HT-29 (cell line): ENCODE data around the gene SYT1. TPM values are rescaled to one million over a fixed set of nuclear protein-coding genes. Genes with fewer than 3 reads are reported as not detected.
"Not testable (repeated sequence)": the region's sequence is repeated elsewhere in the genome, so short reads cannot be mapped to it uniquely, and the experiment has no call there.

Experiments used
- DNase-seq: peaks from one replicate; pipeline ENCODE4 v3.0.0-alpha.2; 2015; ENCODE audit warnings: low spot score
- total RNA-seq: library from RNA; depleted of rRNA; stranded (reverse); fragments of >200 nt; shearing (Covaris generic); gene quantifications from 2 replicates; pipeline ENCODE4 v1.2.3, GENCODE V29; 2014

The SYT1 gene
- total RNA-seq, 1 experiment from 2014 or later = not detected

DNA sequence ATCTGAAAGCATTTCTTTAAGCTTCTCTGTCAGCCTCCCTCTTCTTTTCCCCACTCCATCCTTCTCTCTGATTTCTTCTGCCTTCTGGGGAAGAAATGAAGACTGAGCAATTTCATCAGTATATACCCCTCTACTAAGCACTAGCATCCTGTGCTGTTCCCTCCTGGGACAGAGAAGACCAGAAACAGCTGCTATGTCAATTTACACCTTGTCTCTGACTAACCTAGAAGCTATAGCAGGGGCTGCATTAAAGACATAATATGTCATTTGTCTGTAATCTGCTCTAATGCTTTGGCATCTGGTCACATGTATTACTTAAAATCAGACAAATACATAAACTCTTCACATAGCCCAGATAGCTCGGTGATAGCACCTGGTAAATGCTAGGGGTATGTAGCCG lies 529.3 kb downstream of the SYT1 start:
- no peak for DNase-seq

DNA sequence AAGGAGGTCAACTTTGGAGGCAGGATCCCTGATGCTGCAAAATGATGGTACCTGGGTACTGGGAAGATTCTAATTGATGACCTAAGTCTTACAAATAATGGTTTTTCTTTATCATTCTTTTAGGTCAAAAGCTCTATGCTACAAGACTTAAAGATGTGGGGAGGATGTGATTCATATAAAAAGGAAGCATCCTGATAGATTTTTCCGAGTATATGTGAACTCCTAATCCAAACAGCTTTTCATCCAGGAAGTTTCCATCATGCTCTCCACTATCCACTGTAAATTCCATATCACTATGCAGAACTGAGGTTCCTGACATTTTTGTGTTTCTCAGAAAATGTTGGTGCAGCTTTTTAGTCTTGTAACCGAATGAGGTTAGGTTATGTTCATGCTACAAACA lies 533.0 kb downstream of the SYT1 start:
- no peak for DNase-seq

DNA sequence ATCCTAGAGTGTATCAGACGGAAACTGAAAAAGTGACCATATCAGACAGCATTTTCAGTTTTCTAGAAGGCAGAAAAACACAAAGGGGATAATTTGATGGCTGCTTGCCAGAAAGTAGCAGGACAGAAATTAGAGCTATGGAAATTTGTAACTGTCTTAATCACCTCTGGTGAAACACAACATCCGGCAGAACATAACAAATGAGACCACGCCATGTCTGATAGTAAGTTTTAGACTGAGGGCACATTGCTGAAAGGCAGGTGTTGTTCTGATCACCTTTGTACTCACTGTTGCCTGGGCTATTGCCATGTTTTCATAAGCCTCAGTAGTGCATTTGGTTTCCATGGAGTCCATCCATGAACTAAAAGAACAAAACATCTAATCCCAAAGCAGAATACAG lies 535.9 kb downstream of the SYT1 start:
- DNase-seq = no peak

DNA sequence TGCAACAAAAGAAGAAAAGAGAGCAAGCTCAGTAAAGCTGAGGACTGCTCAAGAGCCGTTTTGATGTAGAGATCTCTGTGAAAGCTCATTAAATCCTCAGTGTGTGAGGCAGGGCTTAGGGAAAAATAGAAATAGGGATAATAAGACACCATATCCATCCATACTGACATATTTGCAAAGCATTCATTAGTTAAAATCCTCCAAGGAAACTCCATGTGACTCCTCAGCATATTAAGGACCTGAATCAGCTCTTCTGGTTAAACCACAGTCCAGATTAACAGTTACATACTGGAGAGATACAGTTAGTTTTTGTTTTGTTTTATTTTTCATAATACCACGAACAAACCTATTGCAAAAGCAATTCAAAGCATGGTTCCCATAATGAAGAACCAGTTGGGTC lies 538.0 kb downstream of the SYT1 start:
- DNase-seq = no peak

DNA sequence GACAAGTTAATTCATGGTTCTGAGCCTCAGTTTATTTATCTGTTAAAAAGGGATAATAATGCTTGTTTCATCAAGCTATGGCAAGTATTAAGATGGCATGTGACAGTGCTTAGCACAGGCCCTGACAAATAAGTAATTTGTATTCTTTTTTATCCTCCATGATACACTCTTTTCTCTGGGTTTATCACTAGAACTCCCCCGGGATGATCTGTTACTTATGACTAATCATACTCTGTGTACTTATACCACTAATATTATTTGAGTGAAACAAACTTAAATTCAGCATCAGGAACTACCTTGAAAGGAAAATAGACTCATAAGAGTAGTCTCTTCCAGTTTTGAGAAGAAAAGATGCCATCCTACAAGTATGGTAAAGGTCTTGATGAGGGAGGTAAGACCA lies 542.4 kb downstream of the SYT1 start:
- DNase-seq = no peak

DNA sequence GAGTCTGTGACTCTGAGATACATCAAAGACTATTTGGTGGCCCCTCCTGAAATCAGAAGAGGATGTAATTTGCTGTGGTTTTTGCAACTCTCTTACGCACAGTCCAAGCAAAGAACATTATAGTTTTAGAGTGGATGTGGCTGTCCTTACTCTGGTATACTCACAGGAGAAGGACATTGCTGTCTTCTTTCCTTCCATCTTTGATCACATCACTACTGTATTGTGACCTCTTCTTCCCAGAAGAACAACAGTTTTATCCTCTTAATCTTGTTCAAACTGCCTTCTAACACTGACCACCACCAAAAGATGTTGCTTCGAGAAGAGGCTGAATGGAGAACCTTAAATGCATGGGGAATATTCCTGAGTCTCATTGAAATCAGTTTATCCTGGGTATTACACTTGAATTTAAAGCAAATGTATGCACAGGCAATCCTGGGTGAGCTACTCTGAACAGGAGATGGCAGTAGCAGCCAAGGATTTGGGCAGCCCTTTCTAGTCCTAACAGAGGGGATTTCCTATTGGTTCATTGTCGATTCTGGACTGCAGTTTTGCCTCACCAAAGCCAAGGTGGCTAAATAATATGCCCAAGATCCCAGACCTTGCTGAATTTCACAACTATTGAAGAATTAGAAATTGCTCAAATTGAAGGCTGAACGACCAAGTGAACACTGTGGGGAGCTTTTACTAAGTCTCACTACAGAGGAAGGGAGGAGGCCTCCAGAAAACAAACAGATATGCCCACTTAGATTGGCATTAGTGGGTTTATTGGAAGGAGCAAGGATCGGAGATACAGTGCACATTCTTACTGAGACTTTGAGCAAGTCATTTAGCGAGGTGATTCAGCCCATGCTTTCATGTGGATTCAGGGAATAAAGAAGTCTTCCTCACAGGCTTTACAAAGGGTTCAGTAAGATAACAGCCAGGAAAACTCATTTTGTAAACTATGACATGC lies 543.4 kb downstream of the SYT1 start:
- peak; percentile 92 for DNase-seq

DNA sequence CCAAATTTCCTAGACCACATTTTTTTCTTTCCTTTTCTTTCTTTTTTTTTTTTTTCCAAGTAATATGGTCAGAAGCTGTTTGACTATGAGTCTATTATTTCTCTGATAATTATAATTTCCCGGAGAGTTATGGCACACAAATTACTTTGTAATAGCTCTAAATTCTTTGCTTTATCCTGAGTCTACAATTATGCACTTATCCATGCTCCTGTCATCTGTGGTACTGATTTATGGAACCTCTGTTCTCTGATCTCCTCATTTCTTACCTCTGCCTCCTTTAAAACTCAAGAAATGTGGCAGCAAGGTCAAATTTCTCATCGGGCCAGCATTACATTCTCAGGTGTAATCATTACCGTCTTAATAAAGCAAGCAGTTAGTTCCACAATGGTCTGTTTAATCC lies 544.1 kb downstream of the SYT1 start:
- DNase-seq = no peak

DNA sequence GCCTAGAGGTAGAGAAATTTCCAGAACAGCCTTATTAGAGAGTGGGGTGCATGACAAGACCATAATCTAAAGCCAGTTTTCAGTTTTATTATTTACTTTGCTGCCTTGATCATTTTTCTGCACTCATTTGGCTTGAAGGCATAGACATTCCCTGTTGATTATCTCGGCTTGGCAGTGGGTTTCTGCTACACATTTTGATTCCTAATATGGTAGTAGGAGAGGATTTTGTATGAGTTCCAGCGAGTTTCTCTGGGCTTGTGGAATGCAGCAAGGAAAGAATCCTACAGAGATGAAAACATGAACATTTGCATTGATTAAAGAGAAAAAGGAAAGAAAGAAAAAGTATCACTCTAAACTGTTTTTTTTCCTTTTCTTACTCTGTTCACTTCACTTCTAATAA lies 545.0 kb downstream of the SYT1 start:
- no peak for DNase-seq

DNA sequence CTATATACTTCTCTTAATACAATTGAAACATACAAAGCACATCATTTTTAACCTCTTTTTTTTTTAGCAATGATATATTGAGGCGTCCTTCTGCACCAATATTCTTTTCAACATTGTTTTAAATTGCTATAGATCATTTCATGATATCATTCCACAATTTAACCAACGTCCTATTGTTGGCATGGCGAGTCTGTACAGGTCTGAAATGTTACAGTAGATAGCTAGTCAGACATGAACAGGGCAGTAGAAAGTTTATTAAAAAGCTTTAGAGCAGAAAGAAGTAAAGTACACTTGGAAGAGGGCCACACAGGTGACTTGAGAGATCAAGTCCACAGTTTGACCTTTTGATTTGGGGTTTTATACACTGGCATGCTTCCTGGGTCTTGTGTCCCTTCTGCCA lies 547.2 kb downstream of the SYT1 start:
- no peak for DNase-seq

DNA sequence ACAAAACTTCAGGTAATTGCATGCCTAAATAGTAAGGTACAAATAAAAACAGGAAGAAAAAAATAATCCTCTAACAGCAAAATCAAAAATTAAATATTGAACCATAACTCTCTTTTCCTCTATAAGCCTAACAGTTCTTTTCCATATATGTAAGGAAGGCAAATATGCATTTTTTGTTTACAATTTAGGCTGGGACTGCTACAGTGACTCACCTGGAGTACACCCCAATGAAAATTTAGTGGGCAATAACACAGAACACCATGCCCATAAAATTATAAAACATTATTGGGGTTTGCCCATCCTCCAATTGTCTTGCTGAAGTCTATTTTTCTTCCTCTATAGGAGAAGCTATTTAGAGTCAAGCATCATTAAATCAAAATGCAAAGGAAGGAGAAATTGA lies 549.2 kb downstream of the SYT1 start:
- DNase-seq = no peak

DNA sequence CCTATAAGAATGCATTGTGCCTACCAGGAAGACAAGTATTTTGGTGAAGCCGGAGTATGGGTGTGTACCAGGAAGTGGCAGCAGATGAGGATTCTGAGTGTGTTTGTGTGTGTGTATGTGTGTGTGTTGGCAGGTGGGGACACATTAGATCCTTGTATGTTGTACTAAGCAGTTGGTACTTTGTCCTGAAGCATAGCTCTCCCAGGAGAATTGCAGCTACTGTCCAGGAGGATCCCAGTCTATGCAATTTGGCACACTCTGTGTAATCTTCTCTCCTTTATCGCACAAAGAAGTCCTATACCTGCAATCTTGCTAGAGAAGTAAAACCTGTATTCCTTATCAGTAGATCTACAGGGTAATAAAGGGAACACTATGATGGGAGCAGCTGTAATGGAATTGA lies 549.7 kb downstream of the SYT1 start:
- peak; percentile 71 for DNase-seq

DNA sequence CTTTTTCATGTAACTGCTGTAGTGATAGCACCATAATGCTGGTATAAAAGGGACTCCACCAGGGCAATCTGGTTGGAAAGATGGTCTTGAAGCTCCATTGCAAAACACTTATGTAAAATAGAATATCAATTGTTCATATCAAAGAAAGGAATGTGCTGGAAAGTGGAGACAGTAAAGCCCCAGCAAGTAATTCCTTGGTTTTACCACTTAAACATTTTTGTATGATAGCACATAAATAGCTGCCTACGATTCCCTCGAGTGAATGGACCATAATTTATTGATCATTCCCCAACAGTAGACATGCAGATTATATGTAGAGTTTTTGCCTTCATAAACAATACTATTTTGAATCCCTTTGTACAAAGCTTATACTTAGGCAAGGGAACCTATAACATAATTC lies 550.7 kb downstream of the SYT1 start:
- DNase-seq = no peak

DNA sequence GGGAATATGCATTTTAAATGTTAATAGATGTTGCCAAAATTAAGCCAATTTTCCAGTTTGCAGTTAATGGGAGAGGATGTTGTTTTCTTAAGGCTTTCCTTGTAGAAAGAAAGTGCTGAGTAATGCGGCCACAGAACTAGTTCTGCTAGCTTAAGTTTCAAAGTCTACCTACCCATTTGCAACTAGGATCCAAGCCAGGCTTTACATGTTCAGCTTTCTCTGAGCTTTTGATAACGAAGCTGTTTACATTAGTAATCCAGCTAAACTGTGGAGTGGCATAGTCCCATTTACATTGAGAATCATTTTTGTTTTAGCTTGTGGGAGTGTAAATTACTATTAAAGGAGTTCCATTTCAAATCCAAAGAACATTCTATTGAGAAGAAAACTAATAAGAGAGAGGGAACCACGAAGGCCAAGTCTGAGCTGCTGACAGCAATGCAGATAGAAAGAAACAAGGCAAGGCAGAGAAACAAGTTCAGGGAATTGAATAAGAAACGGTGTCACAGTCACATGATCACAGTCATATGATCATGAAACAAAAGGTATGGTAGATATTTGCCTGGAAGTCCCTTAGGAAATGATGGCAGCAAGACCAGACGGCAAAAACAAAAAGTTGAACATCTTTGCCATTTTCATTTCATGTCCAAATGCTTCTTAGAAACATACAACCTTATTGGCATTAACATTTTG lies 551.3 kb downstream of the SYT1 start:
- peak; percentile 86 for DNase-seq

DNA sequence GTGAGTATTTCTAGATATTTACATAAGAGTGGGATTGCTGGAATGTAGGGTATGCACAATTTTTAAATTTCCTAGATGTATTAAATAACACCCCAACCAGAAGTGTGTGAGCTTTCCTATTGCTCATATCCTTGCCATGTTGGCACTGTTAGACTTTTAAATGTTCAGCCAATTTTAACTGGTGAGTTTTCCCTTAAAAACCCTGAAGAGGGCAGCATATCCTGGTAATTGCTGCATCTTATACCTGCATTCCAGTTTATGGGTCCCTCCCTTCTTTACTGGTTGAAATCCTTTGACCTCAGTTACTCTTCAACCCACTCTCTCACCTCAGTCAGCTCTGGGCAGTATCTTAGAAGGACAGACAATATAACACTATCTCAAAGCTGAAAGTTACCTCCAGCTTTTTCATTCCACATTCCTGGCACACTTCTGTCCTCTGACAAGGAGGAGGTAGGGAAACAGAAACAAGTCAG lies 555.6 kb downstream of the SYT1 start:
- peak; percentile 87 for DNase-seq

DNA sequence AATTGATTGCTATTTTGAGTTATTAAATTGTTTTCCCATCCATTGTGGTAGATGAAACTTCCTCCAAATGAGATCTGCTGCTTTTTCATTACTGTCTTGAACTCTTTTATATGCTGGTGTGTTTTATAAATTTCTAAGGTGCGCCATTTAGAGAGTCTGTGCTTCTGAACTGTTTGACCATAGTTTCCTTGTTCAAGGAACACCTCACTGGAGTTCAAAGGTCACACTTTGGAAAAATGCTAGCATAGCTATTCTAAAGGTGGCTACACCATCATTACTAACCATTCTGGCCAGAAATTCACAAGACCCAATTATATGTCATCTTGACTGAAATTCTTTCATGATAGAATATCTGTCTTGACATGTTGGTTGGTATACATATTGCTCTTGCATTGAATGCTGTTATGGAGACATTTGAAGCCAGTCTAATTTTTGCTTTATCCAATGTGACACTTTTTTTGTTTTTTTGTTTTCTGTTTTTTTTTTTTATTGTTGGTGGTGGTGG lies 556.7 kb downstream of the SYT1 start:
- DNase-seq = no peak

DNA sequence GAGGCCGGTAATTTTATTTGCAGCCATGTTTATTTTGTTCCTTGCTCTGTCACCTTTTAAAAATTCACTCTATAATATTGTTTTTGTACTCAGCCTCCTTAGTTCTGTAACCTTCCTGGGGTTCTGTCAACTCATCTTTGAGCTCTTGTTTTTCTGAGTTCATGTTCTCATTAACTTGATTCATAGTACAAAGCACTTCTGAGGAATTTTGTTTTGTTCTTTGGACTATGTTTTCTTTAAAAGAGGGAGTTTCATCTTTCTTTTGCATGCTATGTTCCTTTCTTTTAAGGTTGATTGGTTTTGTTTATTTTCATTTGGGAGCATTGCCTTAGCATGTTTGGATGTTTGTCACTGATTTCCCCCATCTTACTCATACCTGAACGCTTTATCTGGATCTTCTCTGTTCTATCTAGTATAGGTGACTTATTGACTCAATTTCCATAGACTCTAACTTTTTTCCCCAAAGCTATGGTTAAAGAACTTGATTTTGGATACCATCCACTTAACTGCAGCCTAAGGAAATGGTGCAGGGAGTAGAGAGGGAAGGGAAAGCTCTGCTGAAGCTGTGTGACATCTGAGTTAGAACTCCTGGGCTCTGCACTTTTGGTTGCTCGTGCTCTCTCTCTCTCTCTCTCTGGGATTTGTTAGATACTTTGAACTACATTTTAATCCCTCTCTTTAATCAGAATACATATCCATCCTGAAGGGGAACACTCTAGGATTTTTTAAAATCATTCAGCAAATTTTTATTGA lies 557.7 kb downstream of the SYT1 start:
- no peak for DNase-seq

DNA sequence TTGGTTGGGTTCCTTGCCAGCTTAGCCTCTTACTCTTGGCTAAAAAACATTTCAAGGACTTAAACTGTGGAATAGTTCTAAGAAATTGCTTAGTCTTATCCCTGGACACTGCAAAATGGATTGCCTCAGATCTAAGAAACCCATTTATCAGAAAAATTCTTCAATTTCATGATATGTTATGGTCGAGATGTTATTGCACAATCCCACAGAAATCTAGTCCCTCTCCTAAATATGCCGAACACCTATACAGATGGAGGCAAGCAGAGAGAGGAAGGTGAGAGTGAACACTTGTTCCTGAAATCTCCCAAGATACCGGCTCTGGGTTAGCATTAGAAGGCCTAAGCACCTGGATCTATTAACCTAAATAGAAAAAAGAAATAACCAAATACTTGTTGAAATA lies 559.0 kb downstream of the SYT1 start:
- DNase-seq = no peak

DNA sequence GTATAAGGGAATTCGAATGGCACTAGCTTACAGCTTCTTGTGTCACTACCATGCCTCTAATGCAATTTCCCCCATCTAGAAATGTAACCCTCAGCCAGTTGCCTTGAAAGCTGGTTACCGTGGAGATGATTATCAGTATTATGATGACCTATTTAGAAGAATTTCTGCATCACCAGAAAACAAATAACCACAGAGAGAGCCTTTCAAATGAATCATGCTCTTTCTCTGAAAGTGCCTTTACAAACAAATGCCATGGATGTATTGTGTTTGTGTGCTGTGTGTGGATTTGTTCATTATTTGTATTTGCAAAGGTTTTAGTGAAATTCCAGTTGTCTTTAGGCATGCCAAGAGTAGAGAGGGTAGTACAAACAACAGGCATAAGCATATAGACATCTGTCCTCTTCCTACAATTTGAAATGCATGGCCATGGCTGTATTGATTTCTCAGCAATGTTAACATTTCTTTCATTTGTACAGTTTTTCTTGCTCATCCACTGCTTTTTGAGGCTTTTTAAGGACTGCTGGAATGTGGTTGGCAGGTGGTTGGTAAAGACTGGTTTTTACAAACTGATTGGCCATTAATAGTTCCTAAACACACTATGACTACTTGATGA lies 559.6 kb downstream of the SYT1 start:
- DNase-seq = peak; percentile 69

DNA sequence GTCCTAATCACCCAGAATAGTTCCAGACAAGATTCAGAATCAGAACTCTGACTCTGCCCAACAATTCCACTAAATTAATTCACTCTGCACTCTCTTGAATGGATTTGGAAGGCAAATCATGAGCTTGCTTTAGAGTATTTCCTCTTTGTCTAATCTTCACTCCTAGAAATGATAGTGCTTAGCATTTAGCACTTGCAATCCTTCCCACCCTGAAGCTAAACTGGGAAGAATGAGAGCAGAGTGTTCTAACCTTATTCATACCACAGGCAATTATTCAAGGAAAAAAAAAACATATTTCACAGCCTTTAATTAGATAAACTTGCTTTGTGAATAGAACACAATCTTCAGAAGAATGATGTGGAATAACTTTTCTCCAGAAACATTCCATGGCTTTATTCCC lies 561.5 kb downstream of the SYT1 start:
- no peak for DNase-seq

DNA sequence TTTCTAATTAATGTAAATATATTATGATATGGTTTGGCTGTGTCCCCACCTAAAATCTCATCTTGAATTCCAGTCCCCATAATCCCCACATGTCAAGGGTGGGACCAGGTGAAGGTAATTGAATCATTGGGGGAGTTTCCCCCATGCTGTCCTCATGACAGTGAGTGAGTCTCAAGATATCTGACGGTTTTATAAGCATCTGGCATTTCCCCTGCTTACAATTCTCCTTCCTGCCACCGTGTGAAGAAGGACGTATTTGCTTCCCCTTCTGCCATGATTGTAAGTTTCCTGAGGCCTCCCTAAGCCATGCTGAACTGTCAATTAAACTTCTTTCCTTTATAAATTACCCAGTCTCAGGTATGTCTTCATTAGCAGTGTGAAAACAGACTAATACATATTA lies 562.2 kb downstream of the SYT1 start:
- DNase-seq = not testable (repeated sequence)

DNA sequence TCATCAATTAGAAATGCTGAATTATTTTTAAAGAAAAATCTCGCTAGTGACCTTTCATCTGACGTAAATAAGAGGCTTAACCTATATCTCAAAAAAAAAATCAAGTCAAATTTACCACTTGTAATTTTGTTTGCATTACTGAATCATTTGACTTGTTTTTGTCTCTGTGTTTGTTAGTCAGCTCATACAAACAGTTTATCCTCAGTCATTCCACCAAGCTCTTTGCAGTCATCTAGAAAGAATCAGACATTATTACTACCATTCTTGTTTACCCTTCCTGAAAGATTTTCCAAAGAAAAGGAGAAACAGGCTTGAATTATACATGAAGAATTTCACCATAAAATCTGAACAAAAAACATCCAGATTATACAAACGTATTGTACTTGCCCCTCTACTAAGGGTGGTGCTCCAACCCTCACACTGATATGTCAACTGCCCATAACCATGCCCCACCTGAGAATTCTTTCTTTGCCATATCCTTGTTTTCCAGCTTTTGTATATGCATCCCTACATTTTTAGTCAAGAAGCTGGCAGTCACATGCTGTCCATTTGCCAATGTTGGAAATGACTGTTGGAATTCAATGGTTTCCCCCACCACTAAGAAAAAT lies 569.0 kb downstream of the SYT1 start:
- DNase-seq = no peak
